Stimulated activated CD8-positive, alpha-beta memory T cell treated with anti-CD3 and anti-CD28 coated beads, Interleukin-7, amount 100 ng/mL, for 4 hours (primary cell): ENCODE results near the gene CCND2.
A peak's percentile ranks its signal among the peaks of the same experiment; 100 is the strongest.

Source experiments
- DNase-seq, 2 donors: peaks; one replicate each; pipeline ENCODE4 v3.0.0-alpha.2; 2020; ENCODE audit warnings: low read depth in 2 of 2

The CCND2 gene

DNA sequence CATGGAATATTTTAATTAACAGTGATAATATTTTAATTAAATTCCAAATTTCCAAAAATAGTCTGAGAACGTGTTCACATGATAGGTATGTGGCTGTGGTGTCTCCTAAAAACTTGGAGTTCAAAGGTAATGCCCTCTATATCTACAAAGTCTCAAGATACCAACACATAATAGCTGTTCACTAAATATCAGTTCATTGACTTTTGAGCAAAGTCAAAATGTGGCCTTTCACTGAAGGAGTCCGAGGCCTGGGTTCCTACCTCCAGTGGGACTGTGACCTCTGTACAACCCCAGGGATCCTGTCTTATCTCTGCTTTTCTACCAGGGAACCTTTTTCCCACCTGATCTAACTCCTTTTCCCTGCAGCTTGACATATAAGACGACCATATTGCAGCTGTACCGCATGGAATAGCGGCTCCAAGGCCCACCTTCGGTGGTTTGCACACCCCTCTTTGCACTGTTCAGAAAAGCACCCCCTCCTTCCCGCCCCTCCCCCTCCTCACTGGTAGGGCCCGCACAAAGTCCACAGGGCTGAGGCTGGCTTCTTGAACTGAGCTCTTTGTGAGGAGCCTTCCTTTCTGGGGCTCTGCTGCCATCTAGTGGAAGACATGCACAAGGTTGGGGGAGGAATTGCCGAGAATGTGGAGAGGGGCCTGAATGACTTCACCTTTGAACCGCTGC lies 3.1 kb downstream of the CCND2 start:
- peak; percentile 73 to 84 for DNase-seq

DNA sequence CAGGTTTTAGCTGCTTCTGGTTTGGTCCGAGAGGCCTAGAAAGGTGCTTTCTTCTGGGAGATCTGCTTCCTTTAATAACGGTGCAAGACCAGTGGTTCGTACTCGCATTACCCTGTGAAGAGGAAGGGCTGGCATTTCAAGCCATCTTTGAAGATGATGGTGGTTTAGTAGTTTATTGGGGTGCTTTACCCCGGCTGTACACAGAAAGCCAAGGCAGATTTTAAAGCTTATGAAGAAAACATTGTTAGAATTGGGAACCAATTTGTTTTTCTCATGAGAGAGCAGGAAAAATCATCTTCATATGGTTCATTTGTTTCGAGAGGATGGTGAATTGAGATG lies 3.6 kb downstream of the CCND2 start:
- no peak for DNase-seq

DNA sequence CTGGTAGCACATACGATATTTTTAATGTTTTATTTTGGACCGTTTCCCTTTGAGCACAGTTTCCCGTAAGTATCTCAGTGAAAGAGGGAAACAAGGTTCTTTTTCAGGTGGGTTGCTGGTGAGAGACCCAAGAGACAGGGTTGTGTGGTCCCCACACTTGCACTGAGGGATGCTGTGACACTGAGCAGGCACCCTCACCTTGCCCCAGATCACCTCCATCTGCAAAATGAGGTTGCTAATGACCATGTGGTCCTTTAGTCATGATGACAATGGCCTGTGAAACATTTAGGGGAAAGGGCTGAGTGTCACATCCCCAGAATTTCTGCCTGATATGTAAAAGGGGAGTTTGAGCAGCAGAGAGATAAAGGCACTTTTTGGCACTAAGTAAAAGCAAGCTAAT lies 4.3 kb downstream of the CCND2 start:
- no peak for DNase-seq

DNA sequence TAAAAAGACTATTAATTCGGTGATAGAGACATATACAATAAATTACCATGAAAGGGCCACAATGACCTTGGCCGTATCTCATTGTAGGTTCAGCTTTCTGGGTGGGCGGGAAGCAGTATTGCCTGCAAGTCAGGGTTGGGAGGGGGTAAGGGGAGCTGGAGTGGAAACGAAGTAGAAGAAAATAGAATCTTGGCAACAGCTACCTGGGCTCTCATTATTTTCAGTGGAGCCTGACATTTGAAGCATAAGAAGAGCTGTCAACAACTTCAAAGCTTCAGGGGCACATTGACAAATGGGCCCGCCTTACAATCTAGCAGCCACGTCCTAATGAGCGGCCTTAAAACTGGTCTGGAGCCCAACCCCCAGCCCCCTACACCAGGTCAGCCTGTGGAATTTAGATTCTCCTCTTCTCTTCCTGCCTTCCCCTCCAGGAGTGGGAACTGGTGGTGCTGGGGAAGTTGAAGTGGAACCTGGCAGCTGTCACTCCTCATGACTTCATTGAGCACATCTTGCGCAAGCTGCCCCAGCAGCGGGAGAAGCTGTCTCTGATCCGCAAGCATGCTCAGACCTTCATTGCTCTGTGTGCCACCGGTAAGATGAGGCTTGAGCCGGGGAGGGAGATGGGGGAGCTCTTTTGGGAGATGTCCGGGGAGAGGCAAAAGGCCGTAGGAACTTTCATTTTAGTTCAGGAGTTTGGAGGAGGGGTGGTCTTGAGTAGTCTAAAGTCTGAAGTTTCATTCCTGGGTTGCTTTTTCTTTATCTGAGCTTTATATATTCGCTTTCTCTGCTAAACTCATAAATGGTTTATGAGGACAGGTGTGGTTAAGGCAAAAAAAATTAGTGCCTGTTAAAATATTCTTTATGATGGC lies 5.0 kb downstream of the CCND2 start:
- no peak for DNase-seq

DNA sequence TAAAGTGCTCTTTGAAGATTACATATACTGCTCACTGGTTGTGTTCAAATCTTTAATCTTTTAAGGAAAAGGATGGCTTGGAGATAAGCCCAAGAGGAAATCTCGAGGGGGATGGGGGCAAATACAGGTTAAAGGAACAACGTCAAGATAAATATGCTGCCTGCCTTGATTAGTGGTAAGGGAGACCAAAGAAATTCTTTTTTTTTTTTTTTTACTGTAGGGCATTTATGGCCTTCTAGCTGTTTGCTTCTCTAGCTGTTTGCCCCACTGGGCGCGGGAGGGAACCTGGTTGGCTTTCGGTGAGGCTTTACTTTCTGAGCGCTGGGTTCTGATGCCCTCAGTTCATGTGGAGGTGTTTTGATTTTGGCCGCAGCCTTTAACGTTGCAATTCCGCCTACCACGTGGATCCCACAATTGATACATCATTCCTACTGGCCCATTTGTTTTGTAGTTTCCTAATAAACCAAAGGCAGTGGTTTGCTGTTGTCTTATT lies 5.7 kb downstream of the CCND2 start:
- DNase-seq = no peak

DNA sequence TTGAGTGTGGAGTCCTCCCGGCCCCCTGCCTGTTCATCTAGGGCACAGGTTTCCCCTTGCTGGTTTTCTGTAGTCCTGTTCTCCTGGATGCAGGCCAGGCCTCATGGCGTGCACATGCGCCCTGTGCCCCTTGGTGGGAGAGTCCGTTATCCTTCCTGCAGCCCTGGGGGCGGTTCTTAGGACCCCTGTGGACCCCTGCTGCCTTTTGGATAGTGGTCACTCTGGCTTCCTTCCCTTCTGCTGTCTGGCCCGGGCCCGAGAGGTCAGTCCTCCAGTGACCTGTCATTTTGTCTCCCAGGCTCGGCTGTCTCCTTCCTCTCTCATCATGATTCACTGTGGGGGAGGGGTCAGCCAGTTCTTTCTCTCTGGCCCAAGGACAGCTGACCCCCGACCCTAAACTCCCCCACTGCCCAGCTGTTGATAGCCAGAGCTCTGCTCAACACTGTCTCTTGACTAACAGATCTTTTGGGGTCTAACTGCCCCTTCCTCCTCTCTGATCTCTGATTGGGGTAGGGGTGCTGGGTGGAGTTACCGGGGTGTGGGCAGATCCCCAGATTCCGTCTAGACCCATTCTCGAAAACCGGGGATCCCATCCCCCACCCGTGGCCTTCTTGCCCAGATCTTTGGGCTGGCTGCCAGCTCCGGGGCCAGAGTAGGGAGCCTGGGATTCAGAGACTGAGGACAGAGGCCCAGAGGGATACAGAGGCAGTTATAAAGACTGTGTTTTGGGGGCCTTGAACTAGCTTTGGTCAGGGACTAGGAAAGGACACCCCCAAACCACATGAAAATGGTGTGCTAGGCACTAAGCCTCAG lies 7.0 kb downstream of the CCND2 start:
- DNase-seq = no peak

DNA sequence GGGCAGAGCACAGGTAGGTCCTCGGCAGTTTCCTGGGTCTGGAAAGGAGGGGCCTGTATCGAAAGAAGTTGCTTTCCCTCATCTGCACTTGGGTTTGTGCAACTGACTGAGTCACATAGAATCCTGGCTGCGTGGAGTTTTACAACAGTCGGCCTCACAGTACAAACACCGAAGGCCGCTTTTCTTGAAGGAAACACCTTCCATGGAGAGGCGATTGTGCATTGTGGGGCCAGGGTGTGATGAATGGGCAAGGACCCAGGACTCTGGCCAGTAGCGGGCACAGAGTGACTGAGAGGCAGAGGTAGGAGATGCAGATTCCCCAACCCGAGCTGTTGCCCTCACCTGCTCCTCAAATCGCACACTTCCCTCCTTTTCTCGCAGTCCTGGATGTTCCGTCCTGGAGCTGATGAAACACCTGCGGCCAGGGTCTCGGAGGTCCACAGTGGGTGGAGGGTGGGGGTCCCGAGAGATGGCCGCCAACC lies 7.7 kb downstream of the CCND2 start:
- no peak for DNase-seq

DNA sequence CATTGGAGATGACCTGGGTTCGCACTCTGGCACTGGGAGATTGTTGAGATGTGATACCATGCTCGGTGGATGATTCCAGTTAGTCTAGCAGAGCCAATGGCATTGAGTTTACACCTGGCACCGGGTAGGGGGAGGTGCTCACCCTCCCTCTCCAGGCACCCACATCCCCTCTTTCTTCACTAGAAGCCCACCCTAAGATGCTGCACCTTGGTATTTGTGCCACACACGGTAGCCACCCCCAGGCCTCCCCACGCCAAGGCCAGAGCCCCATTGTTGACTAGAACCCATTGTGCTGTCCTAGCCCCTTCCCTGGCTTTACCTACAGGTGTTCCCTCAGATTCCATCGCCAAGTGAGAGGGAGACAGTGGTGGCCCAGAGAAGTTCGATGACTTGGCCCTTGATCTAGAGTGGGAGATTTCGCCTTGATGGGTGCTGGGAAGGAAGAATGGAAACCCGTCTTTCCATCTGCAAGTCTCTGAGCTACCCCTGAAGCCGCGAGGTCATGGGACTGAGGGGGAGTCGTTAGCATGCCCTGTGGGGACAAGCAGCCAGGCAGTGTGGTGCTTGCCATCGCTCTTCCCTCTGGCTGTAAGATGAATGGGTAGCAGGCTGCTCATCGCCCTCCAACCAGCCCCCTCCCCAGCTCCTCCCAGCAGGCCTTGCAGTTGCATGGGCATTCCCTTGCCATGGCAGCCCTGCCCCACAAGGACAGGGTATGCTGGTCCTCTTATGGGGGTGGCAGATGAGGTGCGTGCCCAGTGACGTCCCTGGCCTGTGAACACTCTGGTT lies 8.7 kb downstream of the CCND2 start:
- DNase-seq = no peak

DNA sequence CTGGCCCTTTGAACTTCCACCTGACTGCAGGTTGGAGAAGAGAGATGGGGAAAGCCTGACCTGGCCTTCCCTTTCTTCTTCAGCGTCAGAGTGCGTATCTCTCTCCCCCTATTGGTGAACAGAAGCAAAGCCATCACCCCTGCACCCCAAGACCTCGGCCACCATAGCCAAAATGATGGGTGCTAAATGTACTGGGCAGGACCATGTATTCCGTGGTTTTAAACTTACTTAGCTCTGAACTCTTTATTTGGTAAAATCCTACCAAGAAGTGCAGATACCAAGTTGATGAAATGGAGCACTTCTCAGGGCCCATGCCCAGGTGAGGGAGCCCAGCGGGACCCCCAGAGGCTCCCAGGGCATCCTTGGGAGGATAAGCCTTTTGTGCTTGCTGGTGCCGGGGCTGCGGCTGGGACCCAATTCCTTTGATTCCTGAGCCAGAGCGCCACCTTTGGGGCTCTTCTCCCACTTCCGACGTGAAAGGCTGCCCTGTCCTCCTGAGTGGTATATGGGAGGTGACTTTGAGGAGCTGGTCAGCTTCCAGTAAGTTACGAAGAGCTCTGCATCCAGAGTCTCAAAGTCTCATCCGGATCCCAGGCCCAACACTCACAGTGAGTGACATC lies 9.4 kb downstream of the CCND2 start:
- no peak for DNase-seq

DNA sequence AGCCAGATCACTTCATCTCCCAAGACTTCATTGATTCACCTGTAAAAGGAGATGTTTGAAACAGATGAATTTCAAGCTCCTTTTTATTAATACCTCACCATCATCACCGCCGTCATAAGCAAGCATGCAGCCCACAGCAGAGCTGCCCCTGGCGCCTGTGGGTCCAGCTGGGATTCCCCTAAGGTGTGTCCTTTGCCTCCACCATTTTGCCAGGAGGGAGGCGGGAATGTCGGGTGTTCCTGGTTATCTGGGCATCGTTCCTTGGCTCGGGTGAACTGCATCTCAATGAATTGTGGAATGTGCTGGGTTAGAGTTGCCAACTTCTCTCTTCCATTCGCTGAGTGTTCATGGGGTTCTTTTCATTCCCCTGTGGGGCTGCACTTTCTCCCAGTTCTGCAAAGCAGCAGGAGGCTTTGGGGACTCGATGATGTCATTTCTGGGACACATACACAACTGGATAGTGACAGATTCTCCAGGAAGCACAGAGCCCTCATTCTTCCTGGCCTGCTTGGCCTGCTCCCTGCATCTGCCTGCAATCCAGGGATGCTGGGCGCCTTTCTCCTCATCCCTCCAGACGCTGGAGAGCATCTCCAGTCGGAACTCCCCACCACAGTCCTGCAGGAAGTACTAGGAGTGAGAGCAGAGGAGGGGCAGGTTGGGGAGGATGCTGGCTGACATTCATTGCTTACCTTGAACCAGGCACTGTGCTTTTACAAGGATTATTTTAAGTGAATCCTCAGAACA lies 10.1 kb downstream of the CCND2 start:
- no peak for DNase-seq

DNA sequence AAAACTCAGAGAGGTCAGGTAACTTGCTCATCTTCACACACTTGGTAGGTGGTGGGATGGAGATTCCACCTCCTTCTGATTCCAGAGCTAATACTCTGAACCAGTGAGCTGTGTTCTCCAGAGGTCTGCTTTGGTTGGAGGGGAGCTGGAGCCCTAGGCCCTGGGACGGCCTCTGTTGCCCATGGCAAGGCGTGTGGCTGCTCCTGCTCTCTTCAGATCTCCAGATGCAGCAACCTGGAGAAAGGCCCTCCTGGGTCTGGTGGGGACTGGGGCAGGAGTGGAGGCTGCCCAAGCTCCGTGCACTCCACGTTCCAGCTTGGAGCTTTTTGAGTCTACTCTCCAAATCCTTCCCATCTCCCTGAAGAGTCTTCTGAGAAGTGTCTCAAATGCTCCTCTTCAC lies 10.7 kb downstream of the CCND2 start:
- no peak for DNase-seq

DNA sequence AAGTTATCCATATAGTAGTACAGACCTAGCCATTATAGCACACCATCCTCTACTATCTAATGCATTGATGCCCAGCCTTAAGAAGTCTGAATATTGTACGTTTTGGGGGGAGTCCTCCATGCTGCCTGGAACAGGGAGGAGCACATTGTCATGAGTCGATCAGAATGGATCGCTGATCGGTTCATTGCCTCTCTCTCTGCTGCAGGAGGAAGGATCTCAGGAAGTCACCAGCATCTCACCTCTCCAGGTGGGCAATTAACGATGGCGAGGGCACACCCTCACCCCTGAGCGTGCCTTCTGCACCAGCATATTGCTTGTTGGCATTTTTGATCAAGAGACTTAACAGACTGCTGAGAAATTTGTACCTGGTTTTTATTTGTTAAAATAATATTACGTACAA lies 11.5 kb downstream of the CCND2 start:
- DNase-seq = no peak

DNA sequence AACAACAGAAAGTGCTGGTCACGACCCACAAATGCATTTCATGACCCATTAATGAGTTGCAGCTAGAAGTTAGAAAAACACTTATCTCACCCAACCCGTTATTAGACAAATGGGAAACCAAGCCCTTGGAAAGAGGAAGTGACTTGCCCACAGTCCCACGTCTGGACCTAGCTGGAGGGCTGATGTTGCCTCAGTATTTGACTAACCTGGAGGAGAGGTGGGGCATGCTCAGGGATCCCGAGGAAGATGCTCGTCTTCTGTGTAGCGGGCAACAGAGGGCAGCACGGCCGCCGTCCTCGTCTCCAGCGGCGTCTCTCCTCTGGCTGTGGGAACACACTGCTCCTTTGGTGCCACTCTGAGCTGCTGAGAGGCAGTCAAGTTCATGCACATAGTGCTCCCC lies 12.7 kb downstream of the CCND2 start:
- no peak for DNase-seq

DNA sequence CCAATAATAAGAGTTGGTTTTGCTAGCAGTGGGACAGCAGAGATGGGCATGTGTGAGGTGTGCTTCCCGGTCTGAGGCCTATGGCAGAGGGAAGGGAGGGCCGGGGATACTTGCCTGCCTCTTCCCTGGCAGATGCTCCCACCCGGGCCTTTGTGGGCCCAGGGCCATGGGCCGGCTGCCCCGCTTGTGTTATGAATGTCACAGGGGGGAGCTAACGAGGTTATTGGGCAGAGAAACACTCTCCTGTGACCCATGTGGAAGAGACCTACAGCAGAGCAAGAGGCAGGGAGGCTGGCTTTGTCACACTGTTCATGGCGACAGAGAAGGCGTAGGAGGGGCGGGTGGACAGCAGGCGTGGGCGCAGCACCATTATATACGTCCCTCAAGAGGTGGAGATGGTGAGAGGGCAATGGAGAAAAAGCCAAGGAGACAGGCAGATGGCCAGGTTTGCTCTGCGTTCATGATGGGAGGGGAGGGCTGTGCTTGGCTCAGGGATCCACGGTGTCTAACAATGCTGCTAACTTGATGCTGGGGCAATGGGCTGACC lies 13.3 kb downstream of the CCND2 start:
- no peak for DNase-seq

DNA sequence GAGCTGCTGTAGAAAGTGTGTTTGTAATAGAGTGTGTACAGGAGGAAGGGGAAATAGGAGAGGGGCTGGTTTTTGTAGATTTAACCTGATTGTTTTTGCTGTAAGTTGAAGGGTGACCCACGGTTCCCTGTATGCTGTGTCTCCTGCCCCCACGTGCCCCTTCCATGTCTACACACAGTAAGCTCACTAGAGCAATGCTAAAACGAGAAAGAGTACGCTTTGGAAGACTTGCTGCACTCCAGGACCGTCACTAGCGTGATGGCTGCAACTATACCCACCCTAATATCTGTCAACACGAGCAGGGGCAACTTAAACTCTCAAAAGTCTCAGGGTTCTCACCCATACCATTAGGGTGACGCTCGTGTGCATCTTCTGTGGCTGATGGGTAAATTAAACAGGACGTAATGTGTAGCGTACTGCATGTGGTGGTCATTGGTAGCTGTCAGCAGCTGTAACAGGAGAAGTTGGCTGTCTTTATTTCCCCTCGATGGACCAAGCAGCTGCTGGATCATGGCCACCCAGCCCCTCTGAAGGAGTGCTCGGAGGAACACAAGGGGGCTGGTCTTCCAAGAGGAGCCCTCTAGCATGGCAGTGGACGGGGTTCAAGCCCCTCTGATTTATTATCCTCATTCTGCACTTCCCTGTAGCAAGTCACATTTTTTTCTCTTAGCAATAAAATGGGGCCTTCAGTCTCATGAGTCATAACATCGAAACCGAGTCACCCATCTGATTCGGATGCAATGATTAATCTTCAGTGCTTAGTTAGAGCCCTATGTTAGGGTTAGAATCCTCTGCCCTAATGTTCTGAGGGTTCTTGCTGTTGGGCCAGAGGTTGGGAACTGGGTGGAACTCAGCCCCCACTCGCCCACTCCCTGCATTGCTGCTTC lies 14.0 kb downstream of the CCND2 start:
- DNase-seq = no peak

DNA sequence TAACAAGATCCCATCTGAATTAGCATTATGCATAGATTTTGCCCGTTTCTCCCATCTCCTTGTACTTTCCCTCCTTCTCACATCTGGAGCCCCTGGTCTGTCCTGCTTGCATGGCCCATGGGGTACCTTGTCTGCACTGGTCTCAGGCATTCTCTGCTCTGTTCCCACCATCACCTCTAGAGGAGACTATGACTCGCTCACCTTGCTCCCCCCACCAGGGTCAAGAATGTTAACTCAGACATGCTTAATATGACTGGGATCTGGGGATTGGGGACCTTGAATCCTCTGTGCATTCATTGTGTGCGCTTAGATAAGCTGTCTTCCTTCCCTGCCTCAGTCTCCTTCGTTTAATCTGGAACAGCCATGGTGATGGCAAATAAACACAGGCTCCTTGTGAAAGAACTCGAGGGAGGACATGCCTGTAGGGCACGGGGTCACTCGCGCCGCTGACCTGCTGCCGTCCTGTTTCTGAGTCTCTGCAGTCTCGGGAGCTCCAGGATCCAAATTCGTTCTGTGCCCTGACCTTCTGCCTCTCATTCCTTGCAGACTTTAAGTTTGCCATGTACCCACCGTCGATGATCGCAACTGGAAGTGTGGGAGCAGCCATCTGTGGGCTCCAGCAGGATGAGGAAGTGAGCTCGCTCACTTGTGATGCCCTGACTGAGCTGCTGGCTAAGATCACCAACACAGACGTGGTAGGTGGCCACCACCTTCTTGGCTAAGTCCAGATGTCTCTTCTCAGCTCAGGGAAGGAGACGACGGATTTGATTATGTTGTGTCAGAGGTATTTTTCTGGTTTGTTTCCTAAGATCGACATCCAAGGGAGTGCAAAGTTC lies 15.0 kb downstream of the CCND2 start:
- no peak for DNase-seq

DNA sequence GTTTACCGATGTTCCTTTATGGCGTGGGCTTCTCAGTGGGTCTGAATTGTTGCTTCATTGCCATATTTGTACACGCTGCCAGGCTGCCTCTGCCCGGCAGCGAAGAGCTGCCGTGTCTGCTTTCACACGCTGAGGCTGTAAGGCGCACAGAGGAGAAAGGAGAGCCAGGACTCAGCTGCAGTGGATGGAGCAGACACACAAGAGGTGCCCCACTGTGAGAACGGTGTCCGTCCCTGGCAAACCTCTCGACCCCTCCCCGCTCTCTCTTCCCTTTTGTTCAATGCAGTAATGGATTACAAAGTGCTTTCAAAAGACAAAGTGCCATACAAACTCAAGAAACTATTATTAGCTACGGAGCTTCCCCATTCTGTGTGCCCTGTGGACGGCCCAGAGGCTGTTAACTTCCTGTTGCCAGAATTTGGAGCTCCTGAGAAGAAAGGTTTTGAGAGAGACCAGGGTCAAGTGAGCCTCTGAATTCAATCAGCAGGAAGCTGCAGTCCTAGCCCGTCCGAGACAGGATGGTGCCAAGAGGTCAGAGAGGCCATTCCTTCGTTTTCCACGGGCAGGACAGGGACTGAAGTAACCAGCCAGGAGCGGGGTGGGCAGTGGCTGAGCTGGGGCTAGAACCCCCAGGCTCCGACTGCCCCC lies 15.8 kb downstream of the CCND2 start:
- DNase-seq = no peak
